GM23338 (cell line): ENCODE data around the gene ETV1.
A peak's percentile ranks its signal among the peaks of the same experiment; 100 is the strongest.

Source experiments
- CTCF ChIP-seq, 2 experiments: fragments of 200-600 bp in 1 of 2; sonication (generic) in 1 of 2; conservative IDR thresholded peaks; 2 replicates each; pipeline versions ENCODE4 v1.5.1 to v1.6.1; 2016 to 2017; ENCODE audit warnings: antibody characterized with exemption in 2 of 2, low read depth in 2 of 2, mild to moderate bottlenecking in 2 of 2, moderate library complexity in 1 of 2
- EZH2phosphoT487 ChIP-seq: fragments of 200-600 bp; sonication (generic); IDR thresholded peaks from one replicate; pipeline ENCODE4 v1.8.1; 2018; ENCODE audit warnings: antibody characterized with exemption; ENCODE audit not compliant: unreplicated experiment

- TF ChIP-seq EZH2phosphoT487 (no peak), CTCF (conservative IDR thresholded peaks at IDR 0.05; ENCODE audit: low read depth in 2 of 2) (peak in 1 of 2 experiments; percentile 16; a peak in 1 of 4 replicates)
Observed at GRCh38 chr7:13894954-13895353, 94.5 kb downstream of the ETV1 start.
